ENCODE data around the gene EML2. TPM values are rescaled to one million over a fixed set of nuclear protein-coding genes. Genes with fewer than 3 reads are reported as not detected.

Gene EML2
- total RNA-seq, 1 donor from 2014 or later, result 144 TPM

DNA sequence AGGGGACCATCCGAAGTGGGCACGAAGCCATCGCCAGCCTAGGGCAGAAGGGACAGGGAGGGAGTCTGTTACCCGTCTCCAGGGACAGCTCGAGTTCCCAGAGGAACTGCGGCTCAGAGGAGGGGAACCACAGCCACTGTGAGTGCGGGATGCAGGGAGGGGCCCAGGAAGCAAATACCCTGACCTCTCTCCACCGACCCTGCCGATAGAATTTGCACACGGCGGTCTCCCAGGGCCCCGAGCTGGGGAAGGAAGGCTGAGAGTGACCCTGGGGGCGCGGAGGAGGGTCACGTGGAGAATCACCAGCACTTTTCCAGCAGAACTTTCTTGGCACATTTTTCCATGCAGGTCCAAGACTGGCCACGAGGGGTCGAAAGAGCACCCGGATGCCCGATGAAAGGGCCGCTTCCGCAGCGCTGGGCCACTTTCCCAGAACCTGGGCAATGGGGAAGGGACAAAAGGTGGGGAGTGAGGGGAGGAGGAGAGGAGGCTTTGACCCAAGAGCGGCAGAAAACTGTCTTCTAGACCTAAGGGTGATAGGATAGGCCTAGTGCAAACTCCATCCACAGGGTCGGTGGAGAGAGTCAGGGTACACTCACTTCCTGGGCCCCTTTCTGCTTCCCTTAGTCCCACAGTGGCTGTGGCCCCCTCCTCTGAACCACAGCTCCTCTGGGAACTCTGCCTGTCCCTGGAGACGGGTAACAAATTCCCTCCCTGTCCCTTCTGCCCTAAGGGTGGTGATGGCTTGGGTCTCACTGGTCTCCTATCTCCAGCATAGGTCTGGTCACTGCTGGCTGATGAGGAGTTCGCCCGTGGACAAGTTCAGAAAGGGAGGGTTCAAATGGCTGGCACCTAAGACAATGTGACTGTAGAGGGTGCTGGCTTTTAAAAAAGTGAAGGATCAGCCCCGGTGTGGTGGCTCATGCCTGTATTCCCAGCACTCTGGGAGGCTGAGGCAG lies 31.8 kb downstream of the EML2 start:
- TF ChIP-seq, protein P1, sequence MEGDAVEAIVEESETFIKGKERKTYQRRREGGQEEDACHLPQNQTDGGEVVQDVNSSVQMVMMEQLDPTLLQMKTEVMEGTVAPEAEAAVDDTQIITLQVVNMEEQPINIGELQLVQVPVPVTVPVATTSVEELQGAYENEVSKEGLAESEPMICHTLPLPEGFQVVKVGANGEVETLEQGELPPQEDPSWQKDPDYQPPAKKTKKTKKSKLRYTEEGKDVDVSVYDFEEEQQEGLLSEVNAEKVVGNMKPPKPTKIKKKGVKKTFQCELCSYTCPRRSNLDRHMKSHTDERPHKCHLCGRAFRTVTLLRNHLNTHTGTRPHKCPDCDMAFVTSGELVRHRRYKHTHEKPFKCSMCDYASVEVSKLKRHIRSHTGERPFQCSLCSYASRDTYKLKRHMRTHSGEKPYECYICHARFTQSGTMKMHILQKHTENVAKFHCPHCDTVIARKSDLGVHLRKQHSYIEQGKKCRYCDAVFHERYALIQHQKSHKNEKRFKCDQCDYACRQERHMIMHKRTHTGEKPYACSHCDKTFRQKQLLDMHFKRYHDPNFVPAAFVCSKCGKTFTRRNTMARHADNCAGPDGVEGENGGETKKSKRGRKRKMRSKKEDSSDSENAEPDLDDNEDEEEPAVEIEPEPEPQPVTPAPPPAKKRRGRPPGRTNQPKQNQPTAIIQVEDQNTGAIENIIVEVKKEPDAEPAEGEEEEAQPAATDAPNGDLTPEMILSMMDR (IDR thresholded peaks at IDR 0.05; ENCODE audit: insufficient read depth, low read length, severe bottlenecking), result peak; percentile 88
- Histone ChIP-seq H3K27me3 (ENCODE audit: control insufficient read depth, insufficient read depth, low read length) (peaks cover 2% of the 10 kb centered on the region), H3K36me3 (ENCODE audit: control insufficient read depth, insufficient read depth, low read length) (peaks cover 11% of the 10 kb centered on the region), H3K4me3 (ENCODE audit: low read depth, low read length) (no peak overlapping the region)
- DNase-seq (ENCODE audit: low read depth) (peak; percentile 44), FAIRE-seq (no peak)

DNA sequence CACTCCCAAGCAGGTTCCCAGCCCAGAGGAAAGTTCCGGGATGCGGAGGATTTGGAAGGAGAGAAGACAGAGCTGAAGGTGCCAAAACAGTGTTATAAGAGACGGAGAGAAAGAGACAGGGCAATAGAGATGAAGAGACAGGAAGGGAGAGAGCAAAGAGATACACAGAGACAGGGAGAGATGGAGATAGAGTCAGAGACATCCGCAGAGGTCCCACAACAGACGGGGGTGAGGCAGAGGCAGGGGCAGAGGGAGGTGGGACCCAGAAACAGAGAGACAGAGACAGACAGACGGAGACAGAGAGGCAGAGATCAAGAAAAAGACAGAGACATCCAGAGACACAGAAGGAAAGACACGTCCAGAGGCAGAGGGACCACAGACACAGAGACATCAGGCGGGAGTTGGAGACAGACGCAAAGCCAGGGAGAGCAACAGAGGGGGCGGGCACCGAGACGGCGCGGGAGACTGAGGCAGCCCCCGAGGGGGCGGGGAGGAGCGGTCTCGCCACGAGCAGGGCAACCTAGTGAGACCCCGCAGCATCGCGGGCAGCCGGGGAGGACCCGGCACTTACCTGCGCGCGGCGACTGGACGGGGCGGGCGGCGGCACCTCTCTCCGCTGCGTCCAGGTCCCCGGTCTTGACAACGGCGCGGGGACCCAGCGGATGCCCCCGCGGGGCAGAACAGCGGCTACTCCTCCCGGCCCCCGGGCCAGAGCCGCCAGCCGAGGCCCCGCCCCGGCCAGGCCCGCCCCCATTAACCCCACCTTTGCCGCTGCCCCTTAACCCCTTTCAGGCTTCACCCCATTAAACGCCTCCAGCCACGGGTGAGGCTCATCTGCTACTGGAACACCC lies 37.4 kb downstream of the EML2 start, which contains the start of gene GPR4:
GPR4 (minus strand) TSS at position 689 of the 851 bp plus-strand sequence. CDS start 10,346 bp downstream, outside the sequence.
- no peak for DNase-seq (ENCODE audit: low read depth)
- no peak for FAIRE-seq
- H3K27me3 ChIP-seq (ENCODE audit: control insufficient read depth, insufficient read depth, low read length), result peaks cover 24% of the 10 kb centered on the region
- H3K36me3 ChIP-seq (ENCODE audit: control insufficient read depth, insufficient read depth, low read length), result no peaks in the 10 kb centered on the region
- no peak within 1 kb of the TSS for H3K4me3 ChIP-seq (ENCODE audit: low read depth, low read length)
- TF ChIP-seq, protein P1 (IDR thresholded peaks at IDR 0.05; ENCODE audit: insufficient read depth, low read length, severe bottlenecking), result no peak

DNA sequence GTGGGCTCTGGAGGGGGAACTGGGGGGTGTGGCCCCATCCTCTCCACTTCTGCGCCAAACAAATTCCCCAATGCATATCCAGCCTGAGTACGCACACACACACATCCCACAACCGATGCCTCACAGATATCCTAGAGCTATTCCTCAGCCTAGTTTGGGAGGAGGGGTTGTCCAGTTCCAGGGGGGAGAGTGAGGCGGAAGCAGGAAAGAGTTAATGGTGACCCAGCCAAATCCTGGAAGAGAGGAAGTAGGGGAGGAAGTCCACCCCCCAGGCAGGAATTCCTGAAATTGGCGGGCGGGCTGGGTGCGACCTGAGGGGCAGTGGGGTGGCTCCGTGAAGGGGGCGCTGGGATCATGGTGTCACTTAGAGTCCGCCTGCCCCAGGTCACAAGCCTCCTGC lies 38.1 kb downstream of the EML2 start:
- no peak overlapping the region for H3K4me3 ChIP-seq (ENCODE audit: low read depth, low read length)
- FAIRE-seq (no peak), DNase-seq (ENCODE audit: low read depth) (no peak)
- TF ChIP-seq, protein P1 (IDR thresholded peaks at IDR 0.05; ENCODE audit: insufficient read depth, low read length, severe bottlenecking), result no peak
- H3K27me3 ChIP-seq (ENCODE audit: control insufficient read depth, insufficient read depth, low read length), result peaks cover 24% of the 10 kb centered on the region
- H3K36me3 ChIP-seq (ENCODE audit: control insufficient read depth, insufficient read depth, low read length), result no peaks in the 10 kb centered on the region

DNA sequence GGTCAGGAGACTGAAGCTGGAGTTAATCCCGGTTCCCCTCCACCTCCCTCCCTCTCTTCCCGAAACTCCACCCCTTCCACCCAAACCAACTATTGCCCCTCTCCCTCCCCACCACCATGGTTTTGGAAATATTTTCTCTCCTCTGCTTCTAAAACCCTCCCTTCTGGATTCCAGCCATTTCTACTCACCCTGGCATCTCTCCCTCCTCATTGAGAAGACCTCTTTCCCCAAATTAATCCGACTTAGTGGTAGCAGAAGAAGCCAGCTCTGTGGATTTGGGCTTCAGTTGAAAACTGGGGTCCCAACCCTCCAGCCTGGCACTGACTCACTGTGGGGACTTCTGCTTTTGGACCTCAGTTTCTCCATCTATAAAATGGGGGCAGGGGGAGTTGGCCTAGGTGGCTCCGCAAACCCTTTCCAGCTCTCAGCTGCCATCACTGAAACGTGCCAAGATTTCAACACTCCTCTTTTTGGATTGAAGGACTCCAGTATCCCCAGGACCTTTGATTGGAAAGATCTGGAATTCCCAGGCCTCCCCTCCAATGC lies 38.8 kb downstream of the EML2 start:
- no peak overlapping the region for H3K4me3 ChIP-seq (ENCODE audit: low read depth, low read length)
- TF ChIP-seq, protein P1 (IDR thresholded peaks at IDR 0.05; ENCODE audit: insufficient read depth, low read length, severe bottlenecking), result no peak
- FAIRE-seq (no peak), DNase-seq (ENCODE audit: low read depth) (no peak)
- H3K36me3 ChIP-seq (ENCODE audit: control insufficient read depth, insufficient read depth, low read length), result no peaks in the 10 kb centered on the region
- H3K27me3 ChIP-seq (ENCODE audit: control insufficient read depth, insufficient read depth, low read length), result peaks cover 24% of the 10 kb centered on the region

DNA sequence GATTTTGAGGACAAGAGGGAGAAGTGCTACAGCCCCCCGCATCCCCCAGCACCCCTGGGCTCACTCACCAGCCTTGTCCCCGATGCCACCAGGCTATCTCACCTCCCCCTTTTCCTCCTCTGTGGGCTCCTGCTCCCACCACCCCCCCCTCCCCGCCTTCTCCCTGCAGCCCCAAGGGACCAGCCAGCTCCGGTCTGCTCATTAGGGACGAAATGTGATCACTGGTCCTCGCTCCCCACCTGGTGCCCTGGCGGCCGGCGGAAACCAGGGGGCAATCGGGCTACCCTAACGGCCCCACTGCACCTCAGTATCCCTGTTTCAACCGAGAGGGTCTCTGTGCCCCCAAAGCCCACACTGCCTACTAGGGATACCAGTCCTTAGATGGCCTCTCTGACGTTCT lies 39.9 kb downstream of the EML2 start:
- no peak for FAIRE-seq
- DNase-seq (ENCODE audit: low read depth), result no peak
- no peak overlapping the region for H3K4me3 ChIP-seq (ENCODE audit: low read depth, low read length)
- H3K36me3 ChIP-seq (ENCODE audit: control insufficient read depth, insufficient read depth, low read length), result no peaks in the 10 kb centered on the region
- H3K27me3 ChIP-seq (ENCODE audit: control insufficient read depth, insufficient read depth, low read length), result peaks cover 24% of the 10 kb centered on the region
- TF ChIP-seq, protein P1 (IDR thresholded peaks at IDR 0.05; ENCODE audit: insufficient read depth, low read length, severe bottlenecking), result no peak
